ENCODE measurements around the gene RBM26.

RBM26 gene

DNA sequence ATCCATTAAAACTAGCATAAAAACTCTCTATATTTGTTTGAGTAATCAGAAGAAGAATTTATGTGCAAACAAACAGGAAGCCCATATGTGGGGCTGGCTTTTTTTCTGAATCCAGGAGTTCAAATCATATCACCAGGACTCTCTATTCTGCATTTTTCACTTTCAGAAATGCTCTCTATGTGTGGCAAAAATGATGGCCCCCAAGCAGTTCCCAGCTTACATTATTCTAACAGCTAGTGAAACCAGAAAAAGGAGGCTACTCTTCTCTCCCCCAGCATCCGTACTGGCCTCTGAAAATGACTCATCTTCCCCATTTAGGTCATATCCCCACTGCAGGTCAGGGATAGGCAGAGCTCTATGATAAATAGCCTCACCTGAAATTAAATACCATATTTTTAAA is 20.4 kb downstream of the RBM26 start:
- TF ChIP-seq GATA3 (IDR thresholded peaks at IDR 0.05; ENCODE audit: low read depth, low read length): no peak

- TF ChIP-seq GATA2 (IDR thresholded peaks at IDR 0.05; ENCODE audit: low read depth, low read length) (no peak), GATA3 (IDR thresholded peaks at IDR 0.05; ENCODE audit: low read depth, low read length) (no peak)
These were observed 21.9 kb downstream of the RBM26 start for GRCh38 chr13:79384022-79384610.

- TF ChIP-seq GATA3 (IDR thresholded peaks at IDR 0.05; ENCODE audit: low read depth, low read length) (no peak), GATA2 (IDR thresholded peaks at IDR 0.05; ENCODE audit: low read depth, low read length) (no peak)
These were observed 23.3 kb downstream of the RBM26 start for GRCh38 chr13:79382545-79383275.

- TF ChIP-seq GATA2 (IDR thresholded peaks at IDR 0.05; ENCODE audit: low read depth, low read length) (no peak), GATA3 (IDR thresholded peaks at IDR 0.05; ENCODE audit: low read depth, low read length) (no peak)
These were observed 25.1 kb downstream of the RBM26 start for GRCh38 chr13:79380997-79381396.

- TF ChIP-seq GATA2 (IDR thresholded peaks at IDR 0.05; ENCODE audit: low read depth, low read length) (no peak), GATA3 (IDR thresholded peaks at IDR 0.05; ENCODE audit: low read depth, low read length) (no peak)
These were observed 26.8 kb downstream of the RBM26 start for GRCh38 chr13:79379274-79379673.

DNA sequence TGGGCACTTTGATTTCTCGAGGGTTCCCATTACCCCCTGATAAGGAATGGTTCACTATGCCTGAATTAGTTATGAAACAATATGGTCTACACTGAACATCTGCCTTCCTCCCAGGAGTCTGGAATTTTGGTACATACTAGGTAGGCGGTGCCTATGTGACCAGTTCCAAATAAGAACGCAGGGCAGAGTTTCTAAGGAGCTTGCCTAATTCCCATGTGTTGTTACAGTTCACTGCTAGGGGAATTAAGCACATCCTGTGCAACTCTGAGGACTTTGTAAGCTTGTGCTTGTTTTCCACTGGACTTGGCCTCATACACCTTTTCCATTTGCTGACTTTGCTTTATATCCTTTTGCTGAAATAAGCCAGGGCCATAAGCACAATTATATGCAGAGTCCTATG is 29.2 kb downstream of the RBM26 start:
- TF ChIP-seq GATA3 (IDR thresholded peaks at IDR 0.05; ENCODE audit: low read depth, low read length) (no peak), GATA2 (IDR thresholded peaks at IDR 0.05; ENCODE audit: low read depth, low read length) (no peak)

GRCh38 chr13:79374578-79374977 is 31.5 kb downstream of the RBM26 start:
- TF ChIP-seq GATA2 (IDR thresholded peaks at IDR 0.05; ENCODE audit: low read depth, low read length) (peak; percentile 52; the same call in 1 of the 2 replicates), GATA3 (IDR thresholded peaks at IDR 0.05; ENCODE audit: low read depth, low read length) (peak; percentile 73)

GRCh38 chr13:79373916-79374315 is 32.1 kb downstream of the RBM26 start:
- TF ChIP-seq GATA2 (IDR thresholded peaks at IDR 0.05; ENCODE audit: low read depth, low read length): no peak
- TF ChIP-seq GATA3 (IDR thresholded peaks at IDR 0.05; ENCODE audit: low read depth, low read length): no peak

GRCh38 chr13:79369226-79369625 is 36.8 kb downstream of the RBM26 start:
- TF ChIP-seq GATA3 (IDR thresholded peaks at IDR 0.05; ENCODE audit: low read depth, low read length) (no peak), GATA2 (IDR thresholded peaks at IDR 0.05; ENCODE audit: low read depth, low read length) (no peak)

GRCh38 chr13:79365981-79366380 is 40.1 kb downstream of the RBM26 start:
- no peak for TF ChIP-seq GATA3 (IDR thresholded peaks at IDR 0.05; ENCODE audit: low read depth, low read length)
- no peak for TF ChIP-seq GATA2 (IDR thresholded peaks at IDR 0.05; ENCODE audit: low read depth, low read length)

GRCh38 chr13:79361299-79361698 is 44.8 kb downstream of the RBM26 start:
- no peak for TF ChIP-seq GATA3 (IDR thresholded peaks at IDR 0.05; ENCODE audit: low read depth, low read length)
- TF ChIP-seq GATA2 (IDR thresholded peaks at IDR 0.05; ENCODE audit: low read depth, low read length): no peak

- TF ChIP-seq GATA3 (IDR thresholded peaks at IDR 0.05; ENCODE audit: low read depth, low read length): no peak
- TF ChIP-seq GATA2 (IDR thresholded peaks at IDR 0.05; ENCODE audit: low read depth, low read length): no peak
These were observed 46.0 kb downstream of the RBM26 start for GRCh38 chr13:79360095-79360494.

DNA sequence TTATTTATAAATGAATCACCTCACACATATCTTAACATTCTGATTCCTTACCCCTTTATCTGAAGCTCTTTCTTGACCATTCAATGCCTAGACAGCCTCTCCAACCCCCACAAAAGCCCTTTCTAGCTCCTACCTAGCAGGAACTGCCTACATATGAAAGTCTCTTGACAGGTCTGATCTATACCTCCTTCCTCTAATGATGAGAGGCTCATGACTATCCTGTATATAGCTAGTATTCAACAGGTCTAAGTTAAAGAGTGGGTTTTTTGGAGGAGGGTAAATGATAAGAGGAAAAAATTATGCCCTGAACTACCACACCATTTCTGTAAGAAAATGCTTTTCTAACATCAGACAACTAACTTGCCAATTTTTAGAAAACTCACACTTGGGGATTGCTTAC is 47.0 kb downstream of the RBM26 start:
- no peak for TF ChIP-seq GATA3 (IDR thresholded peaks at IDR 0.05; ENCODE audit: low read depth, low read length)
- TF ChIP-seq GATA2 (IDR thresholded peaks at IDR 0.05; ENCODE audit: low read depth, low read length): no peak

GRCh38 chr13:79354285-79354684 is 51.8 kb downstream of the RBM26 start:
- TF ChIP-seq GATA2 (IDR thresholded peaks at IDR 0.05; ENCODE audit: low read depth, low read length): no peak
- TF ChIP-seq GATA3 (IDR thresholded peaks at IDR 0.05; ENCODE audit: low read depth, low read length): no peak

DNA sequence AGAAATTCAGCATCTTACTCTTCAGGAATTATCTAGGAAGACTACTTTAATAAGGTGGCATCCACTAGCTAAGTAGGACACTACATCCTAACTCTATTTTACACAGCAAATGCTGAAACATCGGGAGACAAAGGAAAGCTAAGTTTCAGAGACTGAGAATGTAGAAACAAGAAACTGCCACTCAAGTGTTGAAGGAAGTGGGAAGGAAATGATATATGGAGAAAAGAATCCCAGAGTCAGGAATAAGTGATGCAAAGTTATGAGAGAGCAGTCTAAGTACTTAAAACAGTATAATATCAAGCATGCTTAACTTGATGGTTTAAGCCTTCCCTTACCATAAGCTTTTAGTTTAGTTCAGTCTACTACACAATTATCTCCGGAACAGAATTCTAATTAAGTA is 52.4 kb downstream of the RBM26 start:
- TF ChIP-seq GATA2 (IDR thresholded peaks at IDR 0.05; ENCODE audit: low read depth, low read length): no peak
